GM19467 (cell line): Measurements from ENCODE around the gene CFAP157.

Experiments used
- ATAC-seq: cut with Tn5 transposase; IDR thresholded peaks from one replicate; pipeline ENCODE4 v1.9.1; 2021; ENCODE audit warnings: mild to moderate bottlenecking, moderate library complexity; ENCODE audit not compliant: unreplicated experiment

The CFAP157 gene

DNA sequence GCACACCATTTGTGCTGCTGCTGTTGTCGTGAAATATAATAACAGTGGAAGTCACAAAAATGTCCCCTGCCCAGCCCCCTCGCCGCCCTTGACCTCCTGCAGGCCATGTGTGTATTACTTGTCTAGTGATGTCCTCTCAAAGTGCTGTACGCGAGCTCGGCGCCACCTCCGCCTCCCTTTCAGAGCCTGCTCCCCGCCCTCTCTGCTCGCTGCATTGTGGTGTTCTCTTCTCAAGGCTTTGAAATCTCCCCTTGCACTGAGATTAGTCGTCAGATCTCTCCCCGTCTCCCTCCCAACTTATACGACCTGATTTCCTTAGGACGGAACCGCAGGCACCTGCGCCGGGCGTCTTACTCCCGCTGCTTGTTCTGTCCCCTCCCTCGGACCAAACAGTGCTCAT lies 14.7 kb upstream of the CFAP157 start:
- ATAC-seq, result no peak

DNA sequence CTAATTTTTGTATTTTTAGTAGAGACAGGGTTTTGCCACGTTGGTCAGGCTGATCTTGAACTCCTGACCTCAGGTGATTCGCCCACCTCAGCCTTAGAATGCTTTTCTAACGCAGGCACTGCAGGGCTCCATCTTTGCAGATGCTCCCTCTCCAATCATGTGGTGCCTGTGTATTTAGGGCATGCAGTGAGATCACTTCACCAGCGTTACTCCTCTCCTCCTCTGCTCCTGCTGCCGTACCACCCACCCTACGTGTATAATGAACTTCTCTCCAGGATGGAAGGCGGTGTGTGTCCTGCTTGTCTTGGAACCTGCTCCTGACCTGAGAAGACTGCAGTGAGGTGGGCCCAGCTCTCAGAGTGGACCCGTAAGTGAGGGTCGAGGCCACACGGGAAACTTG lies 13.6 kb upstream of the CFAP157 start:
- no peak for ATAC-seq

DNA sequence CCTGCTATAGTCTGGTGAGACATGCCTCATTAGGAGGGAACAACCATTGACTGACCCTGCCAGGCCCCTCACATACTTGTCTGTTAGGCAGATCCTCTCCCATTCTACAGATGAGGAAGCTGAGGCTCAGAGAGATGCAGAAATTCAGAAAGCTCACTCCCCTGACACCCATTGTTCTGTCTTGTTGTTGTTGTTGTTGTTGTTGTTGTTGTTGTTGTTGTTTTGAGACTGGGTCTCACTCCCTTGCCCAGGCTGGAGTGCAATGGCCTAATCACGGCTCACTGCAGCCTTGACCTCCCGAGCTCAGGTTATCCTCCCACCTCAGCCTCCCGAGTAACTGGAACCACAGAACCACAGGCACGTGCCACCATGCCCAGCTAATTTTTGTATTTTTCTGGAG lies 13.1 kb upstream of the CFAP157 start:
- ATAC-seq, result no peak

DNA sequence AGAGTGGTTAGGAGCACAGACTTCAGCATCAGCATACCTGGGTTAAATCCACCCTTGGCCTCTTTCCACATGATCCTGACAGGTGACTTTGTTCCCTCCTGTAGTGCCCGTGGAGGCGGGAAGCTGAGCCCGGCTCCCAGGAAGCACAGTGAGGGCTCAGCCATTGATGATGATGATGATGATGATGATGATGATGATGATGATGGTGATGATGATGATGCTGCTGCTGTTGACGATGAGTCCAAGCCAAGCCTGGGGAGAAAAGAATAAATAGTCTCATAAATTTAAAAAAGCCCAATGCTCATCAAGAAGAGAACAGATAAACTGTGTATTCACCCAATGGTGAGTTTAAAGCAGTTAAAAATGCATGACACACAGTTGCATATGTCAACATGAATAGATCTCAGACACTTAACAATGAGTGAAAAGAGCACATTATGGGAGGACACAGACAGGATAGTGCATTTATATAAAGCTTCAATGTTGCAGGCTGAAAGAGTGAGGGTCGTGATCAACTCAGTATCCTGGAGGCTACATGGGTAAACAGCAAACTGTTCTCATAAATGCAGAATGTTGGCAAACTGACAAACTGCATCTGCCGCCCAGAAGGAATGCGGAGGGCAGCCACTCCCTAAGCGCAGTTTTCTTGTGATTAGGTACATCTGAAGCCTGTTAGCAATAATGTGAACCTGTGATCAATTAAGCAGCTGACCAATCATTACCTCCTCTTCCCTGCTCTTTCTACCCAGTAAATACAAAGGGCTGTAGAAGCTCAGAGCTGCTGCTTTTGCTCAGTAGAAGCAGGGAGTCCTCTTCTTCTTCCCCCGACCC lies 11.7 kb upstream of the CFAP157 start:
- no peak for ATAC-seq

DNA sequence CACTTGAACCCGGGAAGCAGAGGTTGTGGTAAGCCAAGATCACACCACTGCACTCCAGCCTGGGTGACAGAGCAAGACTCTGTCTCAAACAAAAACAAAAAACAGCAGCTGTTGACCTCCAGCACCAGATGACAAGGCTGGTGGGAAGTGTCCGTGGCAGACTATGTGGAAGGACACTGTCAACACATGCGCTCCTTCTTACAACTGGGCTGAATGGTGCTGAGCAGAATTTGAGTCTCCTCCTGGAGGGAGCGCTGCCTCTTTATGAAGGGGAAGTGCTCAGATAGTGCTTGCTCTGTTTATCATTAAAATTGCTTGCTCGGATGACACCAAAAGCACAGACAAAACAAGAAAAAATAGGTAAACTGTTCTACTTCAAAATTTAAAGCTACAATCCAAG lies 9.2 kb upstream of the CFAP157 start:
- ATAC-seq, result no peak

DNA sequence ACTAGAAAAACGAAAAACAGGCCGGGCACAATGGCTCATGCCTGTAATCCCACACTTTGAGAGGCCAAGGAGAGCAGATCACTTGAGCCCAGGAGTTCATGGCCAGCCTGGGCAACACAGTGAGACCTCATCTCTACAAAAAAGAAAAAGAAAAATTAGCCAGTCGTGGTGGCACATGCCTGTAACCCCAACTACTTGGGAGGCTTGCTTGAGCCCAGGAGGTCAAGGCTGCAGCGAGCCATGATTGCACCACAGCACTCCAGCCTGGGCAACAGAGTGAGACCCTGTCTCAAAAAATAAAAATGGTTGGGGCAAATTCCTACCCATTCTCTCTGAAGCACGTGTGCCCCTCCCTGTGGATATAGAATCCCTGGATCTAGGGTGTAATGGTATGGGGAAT lies 8.4 kb upstream of the CFAP157 start:
- ATAC-seq, result no peak

DNA sequence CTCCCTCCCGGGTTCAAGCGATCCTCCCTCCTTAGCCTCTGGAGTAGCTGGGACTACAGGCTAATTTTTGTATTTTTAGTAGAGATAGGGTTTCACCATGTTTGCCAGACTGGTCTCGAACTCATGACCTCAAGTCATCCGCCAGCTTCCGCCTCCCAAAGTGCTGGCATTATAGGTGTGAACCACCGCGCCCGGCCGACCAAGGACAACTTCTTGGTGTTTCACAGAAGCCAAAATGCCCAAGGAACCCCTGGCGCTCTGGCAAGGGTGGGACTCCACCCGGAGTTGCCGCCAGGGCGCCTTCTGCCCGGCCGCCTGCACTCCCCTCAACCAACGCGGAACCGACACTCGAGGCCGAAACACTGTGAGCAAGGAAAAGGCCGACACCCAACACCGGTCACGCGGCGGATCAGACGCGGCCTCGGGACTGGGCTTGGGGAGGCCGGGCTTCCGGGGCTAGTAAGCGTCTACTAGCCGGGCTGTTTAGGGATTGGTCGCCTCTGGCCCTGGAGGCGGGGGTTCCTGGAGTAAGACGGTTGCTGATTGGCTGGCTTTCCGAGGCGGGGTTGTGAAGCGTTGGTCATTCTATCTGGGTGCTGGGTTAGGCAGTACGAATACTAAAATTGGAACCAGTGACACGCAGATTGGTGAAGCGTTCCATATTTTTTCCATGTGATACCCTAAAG lies 7.7 kb upstream of the CFAP157 start:
- peak; percentile 93 for ATAC-seq

DNA sequence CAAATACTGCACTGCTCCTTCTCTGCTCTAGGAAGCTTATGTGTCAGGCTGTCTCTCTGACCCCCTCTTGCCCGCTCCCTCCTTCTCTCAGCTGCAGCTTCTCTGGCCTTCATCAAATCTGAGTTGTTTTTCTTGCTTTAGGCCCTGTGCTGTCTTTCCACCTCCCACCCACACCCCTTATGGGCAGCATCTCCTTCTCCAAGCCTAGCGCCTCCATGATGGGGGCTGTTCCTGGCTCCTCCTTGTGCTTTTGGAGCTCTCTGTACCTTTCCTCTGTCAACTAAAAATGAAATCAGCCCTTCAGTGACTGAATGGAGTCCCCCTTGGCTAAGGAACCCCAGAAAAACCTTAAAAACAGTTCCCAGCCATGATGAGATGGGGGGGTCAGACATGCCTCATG lies 6.6 kb upstream of the CFAP157 start:
- ATAC-seq, result no peak

DNA sequence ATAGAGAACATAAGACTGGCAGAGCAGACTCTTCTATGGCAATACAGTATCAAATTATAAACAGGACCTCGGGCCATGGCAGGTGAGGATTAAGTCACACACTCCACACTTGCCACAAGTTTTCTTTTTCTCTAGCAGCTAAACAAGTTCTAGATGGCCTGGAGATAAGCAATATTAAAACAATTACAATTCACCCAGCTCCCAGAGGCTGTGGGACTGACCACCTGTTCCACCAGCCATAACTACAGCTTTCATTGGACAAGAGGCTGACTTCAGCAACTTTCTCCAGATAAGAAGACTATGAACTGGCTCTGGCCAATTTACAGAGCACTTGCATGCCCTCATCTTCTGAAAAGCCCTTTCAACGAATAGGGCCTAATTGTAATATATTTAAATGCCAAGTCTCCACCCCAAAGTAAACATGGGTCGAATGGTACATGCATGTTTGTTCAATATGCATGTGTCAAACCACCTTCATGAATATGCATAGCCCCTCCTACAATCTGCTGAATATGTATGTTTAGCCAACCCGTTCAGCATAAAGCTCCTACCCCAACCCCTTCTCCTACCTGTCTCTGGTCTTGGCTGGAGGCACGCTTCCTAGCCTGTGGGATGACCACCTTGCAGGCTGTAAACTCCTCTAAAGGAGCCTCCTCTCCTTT lies 6.1 kb upstream of the CFAP157 start:
- ATAC-seq, result no peak

DNA sequence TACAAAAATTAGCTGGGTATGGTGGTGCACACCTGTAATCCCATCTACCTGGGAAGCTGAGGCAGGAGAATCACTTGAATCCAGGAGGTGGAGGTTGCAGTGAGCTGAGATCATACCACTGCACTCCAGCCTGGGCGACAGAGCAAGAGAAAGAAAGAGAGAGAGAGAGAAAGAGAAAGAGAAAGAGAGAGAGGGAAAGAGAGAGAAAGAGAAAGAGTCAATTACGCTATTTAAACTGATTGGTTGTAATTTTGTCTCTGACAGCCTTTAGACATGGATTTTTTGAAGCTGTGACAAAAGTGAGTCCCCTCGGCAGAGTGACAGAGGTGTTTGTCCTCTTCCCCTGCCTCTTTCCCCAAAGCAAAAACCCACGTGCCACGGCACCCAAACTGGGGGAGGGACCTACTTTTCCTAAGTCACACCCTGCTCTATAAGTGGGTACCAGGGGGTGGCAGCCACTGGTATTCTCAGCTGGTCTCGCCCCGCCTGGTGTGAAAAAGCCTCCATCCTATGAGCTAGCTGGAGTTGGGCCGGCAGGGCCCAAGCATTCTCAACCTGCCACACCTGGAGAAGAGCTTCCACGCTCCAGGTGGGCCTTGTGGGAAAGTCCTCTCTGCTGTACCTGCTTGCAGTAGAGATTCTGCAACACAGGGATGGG lies 3.4 kb upstream of the CFAP157 start:
- ATAC-seq, result no peak

DNA sequence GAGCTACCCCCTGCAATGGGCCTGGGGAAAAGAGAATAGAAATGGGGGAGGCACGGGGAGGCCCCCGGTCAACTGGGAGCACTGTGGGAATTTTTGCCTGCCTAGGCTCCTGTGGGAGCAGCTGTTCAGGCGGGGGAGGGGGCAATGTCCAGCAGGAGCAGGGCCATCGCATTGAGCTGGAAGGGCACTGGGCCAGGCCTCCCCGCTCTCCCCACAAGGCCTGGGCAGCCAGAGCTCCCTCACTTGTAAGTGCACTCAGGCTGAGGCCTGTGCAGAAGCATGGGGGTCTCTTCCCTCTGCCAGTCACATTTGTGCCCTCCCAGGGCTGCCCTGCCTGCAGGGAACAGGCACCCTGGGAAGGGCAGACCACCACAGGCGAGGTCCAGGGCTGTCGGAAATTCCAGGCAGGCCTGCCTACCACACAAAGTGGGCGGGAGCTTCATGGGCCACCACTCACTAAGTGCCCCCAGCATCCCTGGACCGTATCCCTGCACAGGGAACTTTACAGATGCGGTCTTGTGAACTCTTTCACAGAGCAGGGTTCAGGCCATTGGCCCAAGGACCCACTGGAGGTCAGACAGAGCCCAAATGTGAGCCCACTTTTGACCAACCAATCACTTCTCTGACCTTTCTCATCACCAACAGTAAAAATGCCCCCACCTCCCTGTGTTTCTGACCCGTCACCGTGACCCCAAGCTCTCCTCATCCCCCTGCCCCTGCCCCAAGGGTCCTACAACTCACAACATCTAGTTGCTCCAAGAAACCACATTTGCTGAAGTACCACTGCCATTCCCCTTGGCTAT lies 1.0 kb upstream of the CFAP157 start:
- ATAC-seq, result no peak

DNA sequence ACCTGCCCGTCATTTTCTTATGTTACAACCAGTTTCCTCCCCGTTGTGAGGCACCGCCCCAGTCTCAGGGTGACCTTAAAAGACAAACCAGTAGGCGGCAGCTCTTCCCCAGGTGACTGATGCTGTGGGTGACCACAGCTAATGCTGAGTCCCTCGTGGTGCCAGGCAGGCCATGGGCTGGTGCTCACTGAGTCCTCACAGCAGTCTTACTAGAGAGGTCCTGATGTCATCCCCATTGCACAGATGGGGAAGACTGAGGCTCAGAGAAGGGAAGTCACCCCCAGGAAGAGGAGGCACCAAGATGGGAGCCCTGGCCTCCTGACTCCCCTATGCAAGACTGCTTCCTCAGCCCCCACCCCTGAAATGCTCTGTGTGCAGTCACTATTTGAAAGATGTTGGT lies 978 bp downstream of the CFAP157 start:
- ATAC-seq, result no peak

DNA sequence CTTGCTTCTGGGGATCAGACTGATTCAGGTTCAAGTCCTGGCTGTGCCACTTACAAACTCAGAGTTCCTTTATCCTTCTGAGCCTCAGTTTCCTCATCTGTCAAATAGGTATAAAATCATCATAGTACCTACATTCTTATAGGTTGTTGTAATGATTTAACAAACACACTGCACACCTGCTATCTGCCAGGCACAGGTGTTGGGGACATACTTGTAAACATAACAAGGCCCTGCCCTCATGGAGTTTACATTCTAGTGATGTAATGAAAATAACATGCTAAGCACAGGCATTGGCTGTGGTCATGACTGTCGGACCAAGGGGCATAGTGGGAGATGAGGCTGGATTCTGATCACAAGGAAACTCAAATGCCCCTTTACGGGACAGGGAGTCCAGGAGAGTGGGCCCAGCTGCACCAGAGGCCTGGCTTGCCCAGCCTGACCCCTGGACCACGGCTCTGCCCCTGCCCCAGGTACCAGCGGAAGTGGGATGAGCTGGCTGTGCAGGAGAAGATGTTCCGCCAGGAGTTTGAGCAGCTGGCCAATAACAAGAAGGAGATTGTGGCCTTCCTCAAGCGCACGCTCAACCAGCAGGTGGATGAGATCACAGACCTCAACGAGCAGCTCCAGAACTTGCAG lies 2.3 kb downstream of the CFAP157 start:
- no peak for ATAC-seq

DNA sequence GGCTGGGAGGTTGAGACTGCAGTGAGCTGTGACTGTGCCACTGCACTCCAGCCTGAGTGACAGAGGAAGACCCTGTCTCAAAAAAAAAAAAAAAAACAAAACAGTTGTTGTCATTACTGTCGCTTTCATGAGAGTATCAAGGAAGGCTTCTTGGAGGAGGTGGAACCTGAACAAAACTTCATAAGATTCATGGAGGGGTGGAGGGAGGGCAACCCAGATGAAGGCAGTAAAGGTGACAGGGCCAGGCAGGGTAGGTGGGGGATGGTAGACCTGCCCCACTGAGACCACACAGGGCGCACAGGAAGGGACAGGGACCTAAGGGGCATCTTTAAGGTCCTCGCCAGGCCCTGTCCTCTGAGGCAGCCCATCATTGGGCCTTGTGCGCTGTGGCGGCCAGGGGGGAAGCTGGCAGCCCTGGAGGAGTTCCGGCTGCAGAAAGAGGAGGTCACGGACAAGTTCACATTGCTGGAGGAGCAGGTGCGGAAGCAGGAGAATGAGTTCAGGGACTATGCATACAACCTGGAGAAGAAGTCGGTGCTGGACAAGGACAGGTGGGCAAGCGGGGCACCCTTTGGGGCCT lies 3.5 kb downstream of the CFAP157 start:
- ATAC-seq, result no peak

DNA sequence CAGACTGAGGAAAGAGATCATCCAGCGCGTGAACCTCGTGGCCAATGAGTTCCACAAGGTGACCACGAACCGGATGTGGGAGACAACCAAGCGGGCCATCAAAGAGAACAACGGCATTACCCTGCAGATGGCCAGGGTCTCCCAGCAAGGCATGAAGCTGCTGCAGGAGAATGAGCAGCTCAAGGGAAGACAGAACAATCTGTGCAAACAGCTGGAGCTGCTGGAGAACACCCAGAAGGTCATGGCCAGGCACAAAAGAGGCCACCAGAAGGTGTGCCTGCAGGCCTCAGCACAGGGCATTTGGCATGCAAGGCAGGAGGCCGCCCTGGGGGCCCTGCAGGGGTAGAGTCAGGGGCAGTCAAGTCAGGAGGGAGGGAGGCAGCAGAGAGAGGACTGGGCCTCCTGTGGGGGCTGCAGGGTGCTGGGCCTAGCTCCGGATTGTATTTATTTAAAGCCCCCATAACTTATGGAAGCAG lies 4.5 kb downstream of the CFAP157 start:
- no peak for ATAC-seq

DNA sequence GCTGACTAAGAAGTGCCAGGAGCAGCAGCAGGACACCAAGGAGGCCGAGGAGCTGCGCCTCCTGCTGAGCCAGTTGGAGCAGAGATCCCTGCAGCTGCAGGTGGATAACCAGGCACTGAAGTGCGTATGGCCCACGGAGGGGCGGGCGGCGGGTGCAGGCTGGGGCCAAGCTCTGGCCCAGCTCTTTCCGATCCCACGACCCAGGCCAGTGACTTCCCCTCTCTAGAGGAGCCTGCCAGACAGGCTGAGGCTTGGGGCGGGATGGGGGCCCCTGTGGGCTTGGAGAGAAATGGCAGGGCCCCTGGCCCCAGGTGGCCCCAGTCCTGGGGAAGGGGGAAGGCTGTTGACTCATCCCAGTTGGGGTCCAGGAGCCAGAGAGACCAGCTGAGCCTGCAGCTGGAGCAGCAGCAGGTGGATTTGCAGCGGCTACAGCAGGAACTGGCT lies 5.1 kb downstream of the CFAP157 start:
- no peak for ATAC-seq

DNA sequence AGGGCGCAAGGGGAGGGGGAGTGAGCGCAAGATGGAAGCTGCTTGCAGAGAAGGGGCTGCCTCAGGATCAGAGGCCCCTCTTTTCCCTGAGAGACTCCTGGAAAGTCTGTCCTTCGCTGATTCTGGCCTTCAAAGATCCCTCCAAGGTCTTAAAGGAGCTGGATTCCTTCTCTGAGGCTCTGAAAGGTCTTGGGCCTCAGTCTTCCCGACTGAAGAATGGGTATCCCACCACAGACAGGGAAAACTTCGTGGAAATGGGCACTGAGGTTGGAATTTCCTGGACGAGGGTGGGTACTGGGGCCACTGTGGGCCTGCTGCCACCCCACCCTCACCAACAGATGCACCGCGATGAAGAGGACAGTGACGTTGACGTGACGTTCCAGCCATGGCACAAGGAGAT lies 5.6 kb downstream of the CFAP157 start:
- no peak for ATAC-seq

DNA sequence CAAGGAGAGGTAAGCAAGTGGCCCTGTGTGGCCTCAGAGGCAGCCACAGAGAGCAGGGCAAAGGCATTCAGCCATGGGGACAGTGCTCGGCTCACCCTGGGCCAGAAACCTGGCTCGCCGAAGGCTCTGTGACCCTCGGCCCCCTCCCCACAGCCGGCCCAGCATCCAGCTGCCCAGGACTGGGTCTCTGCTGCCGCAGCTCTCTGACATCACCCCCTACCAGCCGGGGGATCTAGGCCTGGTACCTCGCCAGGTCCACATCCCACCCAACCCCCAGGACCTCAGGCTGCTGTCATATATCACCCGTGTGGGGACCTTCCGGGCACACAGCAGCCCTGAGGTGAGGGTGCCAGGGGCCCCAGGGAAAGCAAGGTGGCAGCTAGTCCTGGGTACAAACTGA lies 6.1 kb downstream of the CFAP157 start:
- no peak for ATAC-seq

DNA sequence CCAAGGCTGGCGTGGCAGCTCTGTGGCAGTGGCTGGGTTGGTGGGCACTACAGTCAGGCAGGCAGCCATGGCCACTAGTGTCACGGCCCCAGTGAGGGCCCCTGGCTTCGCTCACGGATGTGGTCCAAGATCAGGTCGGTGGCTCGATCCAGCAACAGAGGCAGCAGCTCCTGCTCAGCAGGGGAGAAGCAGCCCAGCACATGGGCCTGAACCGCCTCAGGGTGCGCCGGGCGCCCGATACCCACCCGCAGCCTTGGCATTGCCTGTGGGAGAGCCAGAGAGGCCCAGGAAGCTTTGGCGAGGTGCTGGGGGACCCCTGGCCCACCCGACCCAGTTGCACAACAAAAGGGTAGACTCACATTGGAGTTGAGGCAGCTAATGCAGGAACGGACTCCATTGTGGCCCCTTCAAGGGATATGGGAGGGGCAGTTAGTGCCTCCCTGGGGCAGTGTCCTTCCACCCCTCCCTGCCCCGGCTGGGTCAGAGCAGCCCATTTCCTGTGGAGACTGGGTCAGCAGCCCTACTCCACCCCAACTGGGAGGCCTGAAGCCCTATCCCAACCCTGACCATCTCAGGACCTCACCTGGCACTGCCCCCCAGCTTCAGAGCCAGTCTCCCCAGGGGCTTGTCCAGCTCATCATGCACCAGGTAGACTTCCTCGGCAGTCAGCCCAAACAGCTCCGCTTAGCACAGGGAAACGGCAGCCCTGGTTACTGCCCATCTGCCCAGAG lies 7.4 kb downstream of the CFAP157 start:
- ATAC-seq, result no peak
